GDM1 (cell line): Measurements from ENCODE around the gene MARCHF9.
A peak's percentile ranks its signal among the peaks of the same experiment; 100 is the strongest.

Source experiments
- DNase-seq: peaks from one replicate; lab custom pipeline; 2025; lab: John Stamatoyannopoulos, UW

MARCHF9 gene

DNA sequence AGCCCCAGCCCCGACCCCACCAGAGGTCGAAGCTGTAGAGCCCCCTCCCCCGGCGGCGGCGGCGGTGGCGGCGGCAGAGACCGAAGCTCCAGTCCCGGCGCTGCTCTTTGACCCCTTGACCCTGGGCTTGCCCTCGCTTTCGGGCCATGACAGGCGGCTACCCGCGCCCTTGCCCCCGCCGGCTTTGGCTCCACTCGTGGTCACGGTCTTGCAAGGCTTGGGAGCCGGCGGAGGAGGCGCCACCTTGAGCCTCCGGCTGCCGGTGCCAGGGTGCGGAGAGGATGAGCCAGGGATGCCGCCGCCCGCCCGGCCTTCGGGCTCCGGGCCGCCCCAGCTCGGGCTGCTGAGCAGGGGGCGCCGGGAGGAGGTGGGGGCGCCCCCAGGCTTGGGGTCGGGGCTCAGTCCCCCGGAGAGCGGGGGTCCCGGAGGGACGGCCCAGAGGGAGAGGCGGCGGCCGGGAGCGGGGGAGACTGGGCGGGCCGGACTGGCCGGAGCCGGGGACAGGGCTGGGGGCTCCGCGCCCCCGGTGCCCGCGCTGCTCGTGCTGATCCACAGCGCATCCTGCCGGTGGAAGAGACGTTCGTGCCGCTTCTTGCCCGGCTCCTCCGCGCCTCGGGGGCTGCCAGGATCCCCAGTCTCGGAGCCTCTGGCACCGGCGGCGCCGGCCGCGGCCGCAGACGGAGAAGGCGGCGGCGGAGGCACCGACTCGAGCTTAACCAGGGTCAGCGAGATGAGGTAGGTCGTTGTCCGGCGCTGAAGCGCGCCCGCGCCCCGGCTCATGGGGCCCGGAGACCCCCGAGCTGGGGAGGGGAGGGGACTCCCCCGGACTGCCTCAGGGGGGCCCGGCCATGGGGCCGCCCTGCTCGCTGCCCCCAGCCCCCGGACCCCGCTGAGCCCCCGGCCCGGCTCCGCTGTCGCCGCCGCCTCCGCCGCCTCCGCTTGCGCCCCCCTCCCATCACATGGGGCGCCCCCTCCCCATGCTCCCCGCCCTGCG lies 17.1 kb upstream of the MARCHF9 start:
- no peak for DNase-seq

GRCh38 chr12:57738661-57739237 lies 16.2 kb upstream of the MARCHF9 start, which contains the start of gene AGAP2:
Gene AGAP2, minus strand, starts transcription at chr12:57738742. Its CDS starts 496 bp downstream, at chr12:57738246.
- DNase-seq = no peak

DNA sequence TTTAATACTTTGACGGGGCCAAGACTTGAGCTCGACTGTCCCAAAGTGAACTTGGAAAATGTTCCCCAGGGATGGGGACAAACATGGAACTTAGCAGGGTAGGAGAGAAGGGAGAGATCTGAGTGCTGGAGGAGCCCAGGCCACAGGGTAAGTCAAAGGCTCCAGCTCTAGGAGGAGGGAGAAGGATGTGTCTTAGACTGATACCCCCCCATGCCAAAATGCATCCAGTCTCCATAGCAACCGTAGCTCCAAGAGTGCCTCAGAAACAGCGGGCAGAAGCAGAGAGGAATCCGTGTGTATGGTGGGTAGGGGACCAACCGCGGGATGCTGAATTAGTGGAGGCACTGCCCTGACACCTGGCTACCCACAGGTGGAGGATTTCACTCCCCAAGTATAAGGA lies 15.5 kb upstream of the MARCHF9 start:
- DNase-seq = no peak

GRCh38 chr12:57739914-57740538 lies 14.9 kb upstream of the MARCHF9 start:
- no peak for DNase-seq

DNA sequence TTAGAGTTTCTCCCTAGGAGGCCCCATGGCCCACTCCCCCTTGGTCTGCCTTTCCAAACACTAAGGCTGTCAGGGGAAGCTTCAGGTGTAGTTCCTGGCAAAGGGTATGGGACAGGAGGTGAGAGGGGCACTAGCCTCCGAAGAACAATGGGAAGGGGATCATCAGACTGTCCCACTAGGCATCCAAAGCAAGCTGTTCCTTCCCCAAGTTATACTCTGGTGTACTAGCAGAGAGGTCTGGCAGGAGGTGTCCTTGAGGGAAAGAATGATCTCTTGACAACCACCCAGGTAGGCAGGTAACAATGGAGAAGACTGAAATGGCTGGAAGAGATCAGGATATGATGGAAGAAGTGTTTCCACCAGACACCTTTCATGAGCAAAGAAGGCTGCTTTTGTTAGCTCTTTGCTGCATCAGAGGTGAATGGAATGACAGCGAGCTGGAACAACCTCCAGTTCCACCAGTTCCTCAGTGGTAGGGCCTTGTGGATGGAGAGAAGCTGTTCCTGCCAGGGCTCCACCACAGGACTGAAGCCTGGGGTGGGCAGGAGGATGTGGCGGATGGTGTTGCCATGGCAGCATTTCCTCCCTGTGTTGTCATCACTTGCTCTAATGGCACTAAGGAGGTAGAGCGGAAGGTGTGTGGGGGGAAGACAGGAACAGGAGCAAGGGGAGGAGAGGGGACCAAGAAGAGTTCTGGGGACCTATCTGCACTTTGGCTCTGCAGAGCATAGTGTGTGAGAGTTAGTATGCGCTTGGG lies 14.1 kb upstream of the MARCHF9 start:
- DNase-seq = peak; percentile 89

- DNase-seq = no peak
Observed at GRCh38 chr12:57741413-57741789, 13.5 kb upstream of the MARCHF9 start.

GRCh38 chr12:57741844-57742738 lies 12.8 kb upstream of the MARCHF9 start:
- DNase-seq = peak; percentile 77

GRCh38 chr12:57743769-57744168 lies 11.1 kb upstream of the MARCHF9 start:
- DNase-seq = no peak

DNA sequence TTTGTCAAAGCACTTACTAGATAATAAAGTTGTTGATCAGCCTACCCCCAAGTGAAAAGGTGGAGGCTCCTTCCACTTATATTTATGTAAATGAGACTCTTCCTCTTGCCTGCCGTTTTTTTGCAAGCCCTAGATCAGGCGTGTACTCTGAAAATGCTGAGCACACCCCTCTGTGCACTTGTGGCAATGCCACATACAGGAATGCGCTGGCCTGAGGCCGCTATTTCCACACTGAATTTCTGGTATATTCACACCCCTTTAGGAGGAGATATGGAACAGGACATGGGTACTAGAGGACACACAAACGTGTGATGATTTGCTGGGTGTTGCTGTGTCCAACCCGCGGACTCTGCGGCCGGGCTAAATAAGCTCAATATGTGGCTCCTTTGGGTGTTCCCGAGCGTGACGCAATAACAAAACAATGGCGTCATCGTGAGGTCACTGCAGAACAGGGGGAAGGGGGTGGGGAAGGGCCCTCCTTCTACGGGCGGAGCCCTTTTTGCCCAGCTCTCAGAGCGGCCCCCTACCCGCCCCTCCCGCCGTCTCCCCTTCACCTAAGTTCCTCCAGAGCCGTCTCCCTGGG lies 10.6 kb upstream of the MARCHF9 start:
- peak; percentile 73 for DNase-seq

GRCh38 chr12:57744777-57745484 lies 10.0 kb upstream of the MARCHF9 start, which contains the start of gene TSPAN31:
Gene TSPAN31, plus strand, starts transcription at chr12:57745039. Its CDS starts 116 bp downstream, at chr12:57745155.
- peak; percentile 96 for DNase-seq

DNA sequence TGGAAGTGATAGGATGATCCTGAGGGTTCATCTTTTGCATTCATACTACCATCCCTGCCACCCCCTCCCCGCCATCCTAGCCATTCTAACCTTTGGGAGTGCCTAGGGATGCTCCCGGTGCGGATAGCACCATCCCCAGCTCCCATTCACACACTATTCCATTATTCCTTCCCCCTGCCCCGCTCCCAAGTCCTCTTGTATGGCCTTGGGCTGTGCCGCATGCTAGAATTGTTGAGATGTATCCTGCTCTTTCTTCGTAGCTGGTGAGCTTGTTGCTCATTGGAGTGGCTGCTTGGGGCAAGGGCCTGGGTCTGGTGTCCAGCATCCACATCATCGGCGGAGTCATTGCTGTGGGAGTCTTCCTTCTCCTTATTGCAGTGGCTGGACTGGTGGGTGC lies 9.4 kb upstream of the MARCHF9 start:
- DNase-seq = no peak

- DNase-seq = no peak
Observed at GRCh38 chr12:57746025-57746424, 8.9 kb upstream of the MARCHF9 start.

GRCh38 chr12:57749061-57749460 lies 5.8 kb upstream of the MARCHF9 start:
- DNase-seq = no peak

DNA sequence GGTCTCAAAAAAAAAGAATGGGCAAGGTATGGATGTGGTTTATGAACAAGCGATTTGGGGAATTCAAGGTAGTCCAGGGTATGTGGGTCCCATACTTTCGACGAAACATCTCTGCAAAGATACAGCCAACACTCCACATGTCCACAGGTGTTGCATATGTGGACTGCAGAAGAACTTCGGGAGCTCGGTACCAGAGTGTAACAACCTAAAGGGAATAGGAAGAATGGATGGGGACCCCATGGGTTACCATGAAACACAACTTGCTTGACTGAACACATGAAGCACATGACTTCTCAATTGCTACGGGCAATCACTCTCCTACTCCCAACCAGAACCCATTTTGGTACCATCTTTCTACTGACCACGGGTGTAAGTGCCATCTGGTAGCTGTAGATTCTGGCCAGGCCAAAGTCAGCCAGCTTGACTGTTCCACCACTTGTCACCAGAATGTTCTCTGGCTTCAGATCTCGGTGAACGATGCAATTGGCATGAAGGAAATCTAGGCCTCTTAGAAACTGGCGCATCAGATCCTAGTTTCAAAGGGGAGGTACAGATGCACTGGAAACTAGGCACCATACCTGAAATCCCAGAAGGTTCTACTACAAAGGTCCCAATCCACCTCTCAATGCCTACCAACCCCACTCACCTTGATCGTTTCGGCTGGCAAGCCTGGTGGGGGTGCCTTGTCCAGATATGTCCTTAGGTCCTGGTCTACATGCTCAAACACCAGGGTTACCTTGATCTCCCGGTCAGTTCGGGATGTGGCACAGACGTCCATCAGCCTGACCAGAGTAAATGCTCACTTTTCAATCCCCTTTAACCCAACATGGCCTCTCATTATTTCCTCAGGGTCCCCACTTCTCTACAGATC lies 4.1 kb upstream of the MARCHF9 start:
- no peak for DNase-seq

GRCh38 chr12:57751432-57751787 lies 3.5 kb upstream of the MARCHF9 start:
- no peak for DNase-seq

DNA sequence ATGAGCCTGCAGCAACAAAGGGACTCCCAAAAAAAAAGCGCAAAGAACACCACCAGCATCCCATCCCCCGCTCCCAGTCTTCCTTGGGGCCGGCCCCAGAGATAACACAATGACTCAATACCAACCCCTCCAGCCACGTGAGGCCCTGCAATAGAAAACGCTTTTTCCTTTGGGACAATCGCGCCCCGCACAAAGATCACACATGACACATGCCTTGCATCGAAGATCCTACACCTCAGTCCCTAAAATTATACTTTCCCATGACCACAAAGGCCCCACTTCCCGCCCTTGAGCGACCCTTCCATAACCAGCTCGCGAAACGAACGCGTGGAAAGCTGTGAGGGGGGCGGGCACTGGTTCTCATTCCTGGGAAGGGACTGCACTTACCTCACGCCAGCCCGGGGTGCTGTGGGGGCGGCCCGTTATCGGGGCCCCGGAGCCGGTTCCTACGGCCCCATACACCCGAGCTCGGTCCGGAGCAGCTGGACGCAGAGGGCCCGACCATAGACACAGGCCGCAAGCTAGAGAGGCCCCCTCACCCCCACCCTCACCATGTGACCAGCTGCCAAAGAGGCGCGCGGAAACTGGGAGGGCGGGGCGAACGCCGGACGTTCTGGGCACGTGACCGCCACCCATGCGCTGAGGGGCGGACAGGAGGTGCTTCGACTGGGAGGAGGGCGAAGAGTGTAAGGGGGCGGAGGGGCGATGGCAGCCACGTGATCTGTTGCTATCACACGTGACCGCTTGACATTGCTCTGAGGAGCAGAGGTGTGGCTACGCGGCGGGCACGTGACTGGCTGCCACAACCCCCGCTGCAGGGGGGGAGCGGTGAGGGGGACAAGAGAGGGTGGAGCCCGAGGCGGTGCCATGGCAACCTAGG lies 2.9 kb upstream of the MARCHF9 start, which contains the start of gene CDK4:
CDK4 (minus strand) TSS at position 523 of the 880 bp plus-strand sequence. CDS start 593 bp downstream, outside the sequence.
- DNase-seq = peak; percentile 100

GRCh38 chr12:57752668-57753000 lies 2.3 kb upstream of the MARCHF9 start:
- no peak for DNase-seq

DNA sequence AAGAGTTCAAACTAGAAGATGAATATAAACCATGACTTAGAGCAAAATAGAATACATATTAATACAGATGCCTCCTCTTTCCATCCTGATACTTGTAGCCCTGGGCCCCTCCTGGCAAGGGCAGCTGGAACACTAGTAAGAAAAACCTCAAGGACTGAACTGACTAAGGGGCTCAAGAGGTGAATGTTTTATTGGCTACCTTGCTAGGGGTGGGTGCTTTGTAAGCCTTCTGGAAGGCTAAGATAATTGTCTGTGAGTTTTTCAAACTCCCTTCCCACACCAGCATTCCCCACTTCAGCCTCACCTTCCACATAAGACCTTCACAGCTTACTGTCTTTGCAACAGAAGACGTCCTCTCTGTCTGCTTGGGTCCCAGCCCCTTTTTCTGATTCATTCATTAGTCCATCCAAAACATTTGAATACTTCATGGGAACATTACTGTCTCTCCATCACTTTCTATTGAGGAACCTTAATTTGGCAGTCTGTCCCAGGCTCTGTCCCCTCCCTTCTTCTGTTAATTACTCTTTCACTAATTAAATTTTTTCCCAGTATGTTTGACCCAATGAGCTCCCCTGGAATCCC lies 1.1 kb upstream of the MARCHF9 start:
- DNase-seq = no peak
